ENCODE measurements around the gene SCYGR6. TPM values are rescaled to one million over a fixed set of nuclear protein-coding genes. Genes with fewer than 3 reads are reported as not detected.

SCYGR6 gene
- total RNA-seq, 1 experiment from 2014 or later: not detected

DNA sequence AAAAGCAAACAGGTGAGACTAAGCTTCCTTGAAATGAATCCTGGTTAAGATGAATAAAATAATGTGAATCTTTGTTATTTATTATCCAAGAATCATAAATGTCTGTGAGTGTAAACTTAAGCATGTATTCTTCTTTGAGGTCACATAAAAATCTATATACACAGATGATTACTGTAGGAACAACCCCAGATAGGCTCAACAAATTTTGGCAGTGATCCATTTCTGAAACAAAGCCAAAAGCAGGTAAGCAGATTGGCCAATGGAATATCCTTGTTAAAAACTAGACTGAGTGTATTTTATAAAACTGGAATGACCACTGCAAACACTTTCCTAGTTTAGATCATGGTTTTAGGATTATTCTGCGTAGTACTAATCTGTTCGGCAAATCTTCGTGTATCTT lies 46.6 kb downstream of the SCYGR6 start:
- ATAC-seq (no peak), DNase-seq (ENCODE audit: low read depth, low spot score) (no peak)
- Histone ChIP-seq H3K27me3 (ENCODE audit: insufficient read depth, low read length) (no peaks in the 10 kb centered on the region), H3K36me3 (ENCODE audit: control insufficient read depth in 1 of 2, insufficient read depth in 2 of 2, low read length in 2 of 2) (no peaks in the 10 kb centered on the region), H3K4me3 (replicated peaks in 1 of 2; ENCODE audit: low read depth in 1 of 2, low read length in 2 of 2) (no peak overlapping the region), H3K27ac (ENCODE audit: low read depth, low read length) (no peak overlapping the region), H2AFZ (ENCODE audit: low read depth, low read length, poor library complexity, severe bottlenecking) (no peak overlapping the region), H3K9me3 (ENCODE audit: control insufficient read depth in 1 of 2, insufficient read depth in 1 of 2, low read depth in 1 of 2, low read length in 2 of 2) (no peaks in the 10 kb centered on the region), H3K4me2 (ENCODE audit: low read length) (no peak overlapping the region), H3K4me1 (ENCODE audit: control insufficient read depth in 1 of 2, insufficient read depth in 2 of 2, low read length in 2 of 2) (no peaks in the 10 kb centered on the region), H3K9ac (ENCODE audit: low read length) (no peak overlapping the region), H3K9me2 (ENCODE audit: insufficient read depth) (no peaks in the 10 kb centered on the region), H3K79me2 (ENCODE audit: insufficient read depth, low read length) (no peaks in the 10 kb centered on the region), H4K20me1 (ENCODE audit: insufficient read depth) (no peaks in the 10 kb centered on the region)
- no TSS peak for BruUV-seq (replicated peaks)
- ChIA-PET CTCF (no interaction called here), RAD21 (ENCODE audit: low non-redundant PET in 1 of 2, low total read pairs in 2 of 2, uncharacterized antibody in 2 of 2, unreplicated experiment in 2 of 2) (no interaction called here), POLR2A (no interaction called here)
- TF ChIP-seq, protein P1, sequence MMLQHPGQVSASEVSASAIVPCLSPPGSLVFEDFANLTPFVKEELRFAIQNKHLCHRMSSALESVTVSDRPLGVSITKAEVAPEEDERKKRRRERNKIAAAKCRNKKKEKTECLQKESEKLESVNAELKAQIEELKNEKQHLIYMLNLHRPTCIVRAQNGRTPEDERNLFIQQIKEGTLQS (IDR thresholded peaks at IDR 0.05): no peak
- TF ChIP-seq CBX3 (IDR thresholded peaks at IDR 0.05; ENCODE audit: low read depth) (no peak), TCF7L2 (IDR thresholded peaks at IDR 0.05; ENCODE audit: borderline replicate concordance, extremely low read depth, insufficient read depth, insufficient read length) (no peak), CEBPB (IDR thresholded peaks at IDR 0.05; ENCODE audit: low read depth) (no peak), SIN3A (IDR thresholded peaks at IDR 0.05; ENCODE audit: low read depth) (no peak), ELF1 (IDR thresholded peaks at IDR 0.05; ENCODE audit: borderline replicate concordance, low read depth) (no peak), SRF (IDR thresholded peaks at IDR 0.05; ENCODE audit: low read depth) (no peak), YY1 (IDR thresholded peaks at IDR 0.05; ENCODE audit: extremely low read depth, insufficient replicate concordance, low read depth, low read length) (no peak), ZFX (IDR thresholded peaks at IDR 0.05) (no peak), POLR2AphosphoS5 (IDR thresholded peaks at IDR 0.05; ENCODE audit: low read depth, low read length) (no peak)
- TF ChIP-seq, protein P2, sequence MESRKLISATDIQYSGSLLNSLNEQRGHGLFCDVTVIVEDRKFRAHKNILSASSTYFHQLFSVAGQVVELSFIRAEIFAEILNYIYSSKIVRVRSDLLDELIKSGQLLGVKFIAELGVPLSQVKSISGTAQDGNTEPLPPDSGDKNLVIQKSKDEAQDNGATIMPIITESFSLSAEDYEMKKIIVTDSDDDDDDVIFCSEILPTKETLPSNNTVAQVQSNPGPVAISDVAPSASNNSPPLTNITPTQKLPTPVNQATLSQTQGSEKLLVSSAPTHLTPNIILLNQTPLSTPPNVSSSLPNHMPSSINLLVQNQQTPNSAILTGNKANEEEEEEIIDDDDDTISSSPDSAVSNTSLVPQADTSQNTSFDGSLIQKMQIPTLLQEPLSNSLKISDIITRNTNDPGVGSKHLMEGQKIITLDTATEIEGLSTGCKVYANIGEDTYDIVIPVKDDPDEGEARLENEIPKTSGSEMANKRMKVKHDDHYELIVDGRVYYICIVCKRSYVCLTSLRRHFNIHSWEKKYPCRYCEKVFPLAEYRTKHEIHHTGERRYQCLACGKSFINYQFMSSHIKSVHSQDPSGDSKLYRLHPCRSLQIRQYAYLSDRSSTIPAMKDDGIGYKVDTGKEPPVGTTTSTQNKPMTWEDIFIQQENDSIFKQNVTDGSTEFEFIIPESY (IDR thresholded peaks at IDR 0.05; ENCODE audit: extremely low read depth, insufficient replicate concordance, low read length): no peak
- TF ChIP-seq, protein P3, sequence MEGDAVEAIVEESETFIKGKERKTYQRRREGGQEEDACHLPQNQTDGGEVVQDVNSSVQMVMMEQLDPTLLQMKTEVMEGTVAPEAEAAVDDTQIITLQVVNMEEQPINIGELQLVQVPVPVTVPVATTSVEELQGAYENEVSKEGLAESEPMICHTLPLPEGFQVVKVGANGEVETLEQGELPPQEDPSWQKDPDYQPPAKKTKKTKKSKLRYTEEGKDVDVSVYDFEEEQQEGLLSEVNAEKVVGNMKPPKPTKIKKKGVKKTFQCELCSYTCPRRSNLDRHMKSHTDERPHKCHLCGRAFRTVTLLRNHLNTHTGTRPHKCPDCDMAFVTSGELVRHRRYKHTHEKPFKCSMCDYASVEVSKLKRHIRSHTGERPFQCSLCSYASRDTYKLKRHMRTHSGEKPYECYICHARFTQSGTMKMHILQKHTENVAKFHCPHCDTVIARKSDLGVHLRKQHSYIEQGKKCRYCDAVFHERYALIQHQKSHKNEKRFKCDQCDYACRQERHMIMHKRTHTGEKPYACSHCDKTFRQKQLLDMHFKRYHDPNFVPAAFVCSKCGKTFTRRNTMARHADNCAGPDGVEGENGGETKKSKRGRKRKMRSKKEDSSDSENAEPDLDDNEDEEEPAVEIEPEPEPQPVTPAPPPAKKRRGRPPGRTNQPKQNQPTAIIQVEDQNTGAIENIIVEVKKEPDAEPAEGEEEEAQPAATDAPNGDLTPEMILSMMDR (IDR thresholded peaks at IDR 0.05 in 2 of 3, conservative IDR thresholded peaks at IDR 0.05 in 1 of 3; ENCODE audit: borderline replicate concordance in 1 of 3, insufficient read depth in 1 of 3, low read depth in 2 of 3, low read length in 2 of 3): no peak
- intact Hi-C loops (cut with micrococcal nuclease): no loop called here

Measured in HCT116 (cell line).